CD4-positive, alpha-beta T cell treated with Interferon alpha-2 for 1 hour (primary cell): ENCODE results near the gene VPS13D.
A peak's percentile ranks its signal among the peaks of the same experiment; 100 is the strongest.
"Not testable (repeated sequence)": the region's sequence is repeated elsewhere in the genome, so short reads cannot be mapped to it uniquely, and the experiment has no call there.

Experiments used
- DNase-seq, 2 donors: peaks; one replicate each; pipeline ENCODE4 v3.0.0-alpha.2; 2020 to 2022

Gene VPS13D

DNA sequence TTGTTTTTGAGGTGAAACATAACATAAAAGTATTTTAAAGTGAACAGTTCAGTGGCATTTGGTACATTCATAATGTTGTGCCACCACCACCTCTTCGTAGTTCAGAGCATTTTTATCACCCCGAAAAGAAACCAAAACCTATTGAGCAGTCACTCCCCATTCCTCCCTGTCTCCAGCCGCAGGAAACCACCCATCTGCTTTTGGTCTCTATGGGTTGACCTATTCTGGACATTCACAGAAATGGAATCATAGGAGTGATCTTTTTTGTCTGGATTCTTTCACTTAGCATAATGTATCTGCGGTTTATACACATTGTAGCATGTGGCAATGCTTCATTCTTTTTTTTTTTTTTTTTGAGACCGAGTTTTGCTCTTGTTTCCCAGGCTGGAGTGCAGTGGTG, 141.2 kb downstream of the VPS13D start:
- DNase-seq, result no peak

- no peak for DNase-seq
Observed at GRCh38 chr1:12372180-12372579, 142.3 kb downstream of the VPS13D start.

GRCh38 chr1:12372761-12373160, 142.9 kb downstream of the VPS13D start:
- no peak for DNase-seq

DNA sequence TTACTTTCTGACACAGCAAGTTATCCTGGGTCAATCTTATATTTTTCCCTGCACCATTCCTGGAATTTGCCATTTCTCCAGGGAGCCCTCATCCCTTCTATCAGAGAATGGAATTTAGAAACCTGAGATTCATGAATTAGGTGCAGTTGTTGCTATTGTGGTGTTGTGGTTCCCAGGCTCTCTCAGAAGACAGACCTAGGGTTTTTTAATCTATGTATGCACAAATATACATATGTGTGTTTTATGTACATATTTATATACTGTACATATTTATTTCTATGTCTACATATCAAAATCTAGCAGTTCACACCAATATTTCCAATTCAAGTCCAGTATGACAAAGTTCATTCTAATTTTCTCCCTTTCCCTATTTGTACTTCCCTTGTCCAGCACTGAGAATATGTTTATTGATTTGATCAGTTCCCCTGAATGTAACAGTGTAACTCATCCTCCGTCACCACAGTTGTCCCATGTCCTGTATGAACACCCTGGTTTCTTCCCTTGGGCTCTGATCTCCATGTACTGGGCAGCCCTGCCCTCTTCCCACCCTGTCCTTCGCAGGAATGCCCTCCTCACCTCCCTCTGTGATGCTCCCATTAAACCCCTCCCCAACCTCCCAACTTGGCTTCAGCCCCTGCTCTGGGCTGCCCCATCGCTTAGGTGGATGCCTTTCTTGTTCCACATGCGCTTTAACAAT, 145.5 kb downstream of the VPS13D start:
- no peak for DNase-seq

- no peak for DNase-seq
Observed at GRCh38 chr1:12376236-12377045, 146.6 kb downstream of the VPS13D start.

DNA sequence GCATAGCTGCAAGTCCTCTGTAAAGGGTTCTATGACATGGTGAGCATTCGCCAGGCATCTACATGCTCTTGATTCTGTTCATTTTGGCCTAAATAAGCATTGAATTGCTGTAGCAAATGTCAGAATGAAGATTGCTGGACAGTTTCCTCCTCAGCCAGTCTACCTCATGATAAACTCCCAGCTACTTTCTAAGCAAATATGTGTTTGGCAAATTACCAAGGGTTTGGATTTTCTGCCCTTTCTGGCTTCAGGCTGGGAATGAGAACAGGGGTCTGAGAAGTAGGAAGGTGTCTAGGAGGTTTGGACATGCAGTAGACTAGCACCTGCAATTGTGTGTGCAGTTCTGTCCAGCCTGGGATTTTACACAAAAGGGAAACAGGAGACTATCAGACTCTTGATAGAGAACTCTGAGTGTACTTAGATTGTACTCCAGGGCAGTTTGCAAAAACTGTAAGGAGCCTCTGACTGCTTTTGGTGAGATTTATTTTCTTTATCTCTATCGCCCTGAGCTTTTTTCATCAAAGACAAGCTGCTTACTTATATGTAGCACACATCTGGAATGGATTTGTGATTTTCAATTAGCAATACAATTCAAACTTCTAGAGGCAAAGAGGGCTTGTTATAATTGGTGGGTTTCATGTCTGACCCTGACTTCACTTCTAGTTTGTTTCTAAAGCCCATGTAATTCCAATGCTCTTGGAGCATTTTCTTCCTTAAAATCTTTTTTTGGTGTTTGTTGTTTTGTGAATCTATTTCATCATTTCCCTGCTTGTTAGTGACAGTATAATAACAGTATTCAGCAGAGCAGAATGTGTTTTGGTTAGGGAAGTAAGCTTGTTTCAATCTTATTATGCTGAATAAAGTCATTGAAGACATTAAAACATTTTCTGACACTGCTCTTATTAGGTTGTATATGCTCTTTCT, 150.8 kb downstream of the VPS13D start:
- no peak for DNase-seq

DNA sequence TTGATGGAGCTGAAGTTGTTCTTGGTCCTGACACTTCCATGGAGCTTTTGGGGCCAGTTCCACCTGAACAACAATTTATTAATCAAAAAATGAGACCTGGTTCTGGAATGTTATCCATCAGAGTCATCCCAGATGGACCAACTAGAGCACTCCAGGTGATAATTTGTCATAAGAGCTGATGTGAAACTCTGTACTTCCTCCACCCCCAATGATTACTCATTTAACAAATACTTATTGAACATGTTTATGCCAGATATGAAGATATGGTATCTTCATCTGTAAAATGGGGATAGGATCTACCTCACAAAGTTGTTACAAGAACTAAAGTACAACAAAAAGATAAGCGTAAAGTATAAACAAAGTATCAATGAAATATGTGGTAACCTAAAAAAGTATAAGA, 153.2 kb downstream of the VPS13D start:
- DNase-seq, result no peak

DNA sequence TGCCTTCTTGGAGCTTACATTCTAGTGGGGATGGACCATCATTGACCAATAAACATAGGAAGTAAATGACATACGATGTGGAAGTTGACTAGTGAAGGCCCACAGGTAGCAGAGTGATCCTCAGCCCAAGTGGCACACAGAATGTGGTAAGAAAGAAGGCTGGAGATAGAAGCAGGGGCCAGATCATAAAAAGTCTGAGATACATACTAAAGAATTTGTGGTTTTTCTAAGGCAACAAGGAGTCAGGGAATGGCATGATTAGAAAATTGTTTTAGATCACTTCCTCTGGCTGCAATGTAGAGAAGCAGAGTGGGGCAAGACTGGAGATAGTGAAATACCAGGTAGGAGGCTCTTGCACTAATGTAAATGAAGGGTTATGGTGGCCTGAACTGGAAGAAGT, 154.0 kb downstream of the VPS13D start:
- no peak for DNase-seq

DNA sequence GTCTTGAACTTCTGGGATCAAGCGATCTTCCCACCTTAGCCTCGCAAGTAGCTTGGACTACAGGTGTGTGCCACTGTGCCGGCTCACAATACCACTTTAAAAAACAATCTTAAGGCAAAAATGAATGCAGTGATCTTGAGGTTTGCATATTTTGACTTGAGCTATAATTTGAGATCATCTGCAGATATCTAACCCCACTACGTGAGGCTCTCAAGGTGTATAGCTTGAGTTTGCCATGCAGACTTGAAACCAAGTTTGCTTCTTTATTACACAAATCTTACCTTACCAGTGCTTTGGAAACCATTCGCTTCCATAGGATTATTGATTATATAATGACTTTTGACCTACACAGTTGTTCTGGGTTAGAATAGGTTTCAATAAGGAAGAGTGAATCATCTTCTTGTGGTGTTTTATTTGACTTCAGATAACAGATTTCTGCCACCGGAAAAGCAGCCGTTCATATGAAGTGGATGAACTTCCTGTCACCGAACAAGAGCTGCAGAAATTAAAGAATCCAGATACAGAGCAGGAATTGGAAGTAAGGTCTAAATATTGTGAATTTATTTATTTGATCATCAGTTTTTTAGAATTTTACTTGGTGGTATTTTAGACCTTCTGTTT, 155.1 kb downstream of the VPS13D start:
- peak in 1 of 2 donors; percentile 57 for DNase-seq

GRCh38 chr1:12386130-12386529, 156.3 kb downstream of the VPS13D start:
- DNase-seq, result peak; percentile 31 to 74

DNA sequence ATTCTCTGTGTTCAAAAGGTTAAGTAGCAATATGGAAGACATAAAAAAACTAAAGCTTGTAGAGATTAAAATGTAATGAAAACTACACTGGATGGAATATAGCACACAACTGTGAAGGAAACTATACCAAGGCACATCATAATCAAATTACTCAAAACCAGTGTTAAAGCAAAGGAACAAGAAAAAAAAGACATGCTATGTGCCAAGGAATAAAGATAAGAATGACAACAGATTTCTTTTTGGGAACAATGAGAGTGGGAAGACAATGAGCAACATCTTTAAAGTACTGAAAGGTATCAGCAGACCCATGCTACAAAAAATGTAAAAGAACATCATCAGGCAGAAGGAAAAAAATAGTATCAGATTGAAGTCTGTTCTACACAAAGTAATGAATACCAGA, 157.8 kb downstream of the VPS13D start:
- no peak for DNase-seq

DNA sequence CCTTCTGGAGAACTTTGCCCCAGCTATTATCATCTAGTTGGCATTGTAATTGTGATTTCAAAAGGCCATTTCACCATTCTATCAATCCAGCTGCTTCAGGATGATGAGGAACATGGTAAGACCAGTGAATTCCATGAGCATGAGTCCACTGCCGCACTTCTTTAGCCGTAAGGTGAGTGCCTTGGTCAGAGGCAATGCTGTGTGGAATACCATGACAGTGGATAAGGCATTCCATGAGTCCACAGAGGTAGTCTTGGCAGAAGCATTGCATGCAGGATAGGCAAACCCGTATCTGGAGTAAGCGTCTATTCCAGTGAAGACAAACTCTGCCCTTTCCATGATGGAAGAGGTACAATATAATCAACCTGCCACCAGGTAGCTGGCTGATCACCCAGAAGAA, 160.5 kb downstream of the VPS13D start:
- not testable (repeated sequence) for DNase-seq

GRCh38 chr1:12397462-12398450, 167.9 kb downstream of the VPS13D start:
- DNase-seq, result no peak

- no peak for DNase-seq
Observed at GRCh38 chr1:12398479-12398878, 168.6 kb downstream of the VPS13D start.

- no peak for DNase-seq
Observed at GRCh38 chr1:12400027-12400693, 170.3 kb downstream of the VPS13D start.

- DNase-seq, result no peak
Observed at GRCh38 chr1:12402159-12402673, 172.4 kb downstream of the VPS13D start.

DNA sequence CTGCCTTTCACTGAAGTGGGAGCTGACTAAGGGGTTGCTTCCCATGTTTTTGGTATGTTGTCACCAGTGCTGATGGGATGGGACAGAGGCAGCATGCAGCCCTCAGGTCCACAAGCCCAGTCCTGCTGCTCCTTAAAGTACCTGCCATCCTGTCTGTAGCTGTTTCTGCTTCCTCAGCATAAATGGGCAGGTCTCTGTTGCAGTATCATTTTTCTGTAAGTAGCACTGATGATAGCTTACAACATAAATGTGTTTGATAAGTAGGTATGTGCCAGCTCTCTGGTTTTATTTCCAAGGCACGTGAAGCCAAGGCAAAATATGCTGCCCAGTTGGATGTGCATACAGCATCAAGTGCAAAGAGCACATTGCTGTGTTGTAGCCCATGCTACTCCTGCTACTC, 173.0 kb downstream of the VPS13D start:
- DNase-seq, result no peak

- DNase-seq, result no peak
Observed at GRCh38 chr1:12404918-12405317, 175.1 kb downstream of the VPS13D start.

- no peak for DNase-seq
Observed at GRCh38 chr1:12405325-12406210, 175.7 kb downstream of the VPS13D start.
